HG02852 (cell line): ENCODE data around the gene SH2D6.
"Not testable (repeated sequence)": the region's sequence is repeated elsewhere in the genome, so short reads cannot be mapped to it uniquely, and the experiment has no call there.

ENCODE experiments used
- ATAC-seq: cut with Tn5 transposase; IDR thresholded peaks from one replicate; pipeline ENCODE4 v1.9.1; 2021; ENCODE audit warnings: mild to moderate bottlenecking, moderate library complexity; ENCODE audit not compliant: unreplicated experiment

The SH2D6 gene

GRCh38 chr2:85397925-85398331 is 20.6 kb upstream of the SH2D6 start:
- no peak for ATAC-seq

GRCh38 chr2:85398426-85399182 is 19.9 kb upstream of the SH2D6 start:
- no peak for ATAC-seq

- no peak for ATAC-seq
These were observed 19.4 kb upstream of the SH2D6 start for GRCh38 chr2:85399183-85399455.

GRCh38 chr2:85400023-85400422 is 18.5 kb upstream of the SH2D6 start:
- ATAC-seq = no peak

- no peak for ATAC-seq
These were observed 17.7 kb upstream of the SH2D6 start for GRCh38 chr2:85400541-85401463.

GRCh38 chr2:85401464-85401805 is 17.1 kb upstream of the SH2D6 start:
- no peak for ATAC-seq

- ATAC-seq = no peak
These were observed 16.7 kb upstream of the SH2D6 start for GRCh38 chr2:85401844-85402243.

- ATAC-seq = peak; percentile 36
These were observed 13.1 kb upstream of the SH2D6 start for GRCh38 chr2:85405201-85406059.

GRCh38 chr2:85409845-85410583 is 8.5 kb upstream of the SH2D6 start, which contains the start of gene CAPG:
TSS of gene CAPG (minus strand) at chr2:85410366. CDS start at chr2:85402145, 8,221 bp downstream.
- peak; percentile 60 for ATAC-seq

GRCh38 chr2:85410584-85411404 is 7.7 kb upstream of the SH2D6 start:
- no peak for ATAC-seq

GRCh38 chr2:85411405-85411748 is 7.1 kb upstream of the SH2D6 start:
- no peak for ATAC-seq

GRCh38 chr2:85413592-85414420 is 4.7 kb upstream of the SH2D6 start:
- no peak for ATAC-seq

- not testable (repeated sequence) for ATAC-seq
These were observed 4.1 kb upstream of the SH2D6 start for GRCh38 chr2:85414421-85414759.

GRCh38 chr2:85414761-85415553 is 3.6 kb upstream of the SH2D6 start:
- ATAC-seq = no peak

- ATAC-seq = no peak
These were observed 2.4 kb upstream of the SH2D6 start for GRCh38 chr2:85415980-85416650.

GRCh38 chr2:85419009-85419675 is 628 bp downstream of the SH2D6 start:
- no peak for ATAC-seq
